Stomach (tissue), 9 donors: ENCODE measurements around the gene PTOV1. TPM values are rescaled to one million over a fixed set of nuclear protein-coding genes. Genes with fewer than 3 reads are reported as not detected.

Experiments
- DNase-seq, 2 donors: peaks; one replicate each; pipeline versions ENCODE4 v3.0.0 to v3.0.0-alpha.2; 2013 to 2019
- H3K27ac ChIP-seq, 5 donors: fragments of 200-600 bp in 4 of 5; sonication (generic) in 4 of 5; one replicate each; pipeline ENCODE4 v1.5.1; 2013 to 2019; ENCODE audit warnings: mild to moderate bottlenecking in 1 of 5, moderate library complexity in 1 of 5
- H3K27me3 ChIP-seq, 3 donors: fragments of 200-600 bp; sonication (generic); one replicate each; pipeline ENCODE4 v1.5.1; 2017 to 2019; ENCODE audit warnings: mixed run types in 1 of 3
- H3K36me3 ChIP-seq, 4 donors: fragments of 200-600 bp; sonication (generic); 1 replicate in 3 of 4; 2 replicates in 1 of 4; pipeline ENCODE4 v1.5.1; 2016 to 2019
- H3K4me1 ChIP-seq, 4 donors: fragments of 200-600 bp; sonication (generic); one replicate each; pipeline ENCODE4 v1.5.1; 2016 to 2019
- H3K4me3 ChIP-seq, 4 donors: fragments of 200-600 bp; sonication (generic) in 3 of 4; one replicate each; pipeline ENCODE4 v1.5.1; 2016 to 2019; ENCODE audit warnings: mild to moderate bottlenecking in 1 of 4
- H3K9me3 ChIP-seq, 4 donors: fragments of 200-600 bp; sonication (generic); one replicate each; pipeline ENCODE4 v1.5.1; 2016 to 2019
- EP300 ChIP-seq: sonication (generic); formaldehyde crosslinking; IDR thresholded peaks from one replicate; pipeline ENCODE4 v1.6.1; 2017; ENCODE audit warnings: antibody characterized with exemption
- POLR2A ChIP-seq, 4 donors: fragments of 450-650 bp; IDR thresholded peaks; one replicate each; pipeline ENCODE4 v1.6.1; 2016; ENCODE audit warnings: antibody characterized with exemption in 4 of 4, control low read depth in 2 of 4, mild to moderate bottlenecking in 1 of 4, moderate library complexity in 1 of 4
- POLR2AphosphoS5 ChIP-seq, 3 donors: sonication (generic); formaldehyde crosslinking; IDR thresholded peaks; one replicate each; pipeline ENCODE4 v1.6.1; 2016; ENCODE audit warnings: antibody characterized with exemption in 3 of 3
- WGBS, 5 donors: extraction: QIAGEN DNeasy Blood & Tissue Kit in 3 of 5; methylation state at CpG; one replicate each; pipeline versions ENCODE4 v1.1.5 to v1.1.7; 2013 to 2018; 5-methylcytosine and 5-hydroxymethylcytosine counted together
- intact Hi-C: fragments of 100-400 bp; cut with DNase I; formaldehyde crosslinking; loops from one replicate; pipeline ENCODE4 v1.15.1; 2023; ENCODE audit warnings: low total_unique reads
- polyA plus RNA-seq, 3 donors: library from polyadenylated mRNA; stranded (reverse); fragments of 200-250 nt; gene quantifications; one replicate each; pipeline ENCODE4 v1.2.3, GENCODE V29; 2013
- total RNA-seq, 5 donors: library from RNA; depleted of rRNA; stranded (reverse); fragments of >200 nt; gene quantifications; one replicate each; pipeline versions ENCODE4 v1.1.0 to v1.2.3, GENCODE V29; 2014 to 2016
- TF ChIP-seq, protein P1 (sequence below), 7 experiments: fragments of 450-650 bp in 4 of 7; fragments of 200-600 bp in 3 of 7; sonication (generic) in 3 of 7; IDR thresholded peaks; one replicate each; pipeline ENCODE4 v1.5.1; 2016 to 2019; ENCODE audit warnings: antibody characterized with exemption in 7 of 7, control low read depth in 2 of 7, mild to moderate bottlenecking in 1 of 7
- donor health status: healthy with polysubstance abuse.
- donor health status: Bipolar disorder and iron deficiency.
- donor health status: healthy.

PTOV1 gene
- total and polyA plus RNA-seq, 8 donors: 45.0 to 186 (median 118) TPM

DNA sequence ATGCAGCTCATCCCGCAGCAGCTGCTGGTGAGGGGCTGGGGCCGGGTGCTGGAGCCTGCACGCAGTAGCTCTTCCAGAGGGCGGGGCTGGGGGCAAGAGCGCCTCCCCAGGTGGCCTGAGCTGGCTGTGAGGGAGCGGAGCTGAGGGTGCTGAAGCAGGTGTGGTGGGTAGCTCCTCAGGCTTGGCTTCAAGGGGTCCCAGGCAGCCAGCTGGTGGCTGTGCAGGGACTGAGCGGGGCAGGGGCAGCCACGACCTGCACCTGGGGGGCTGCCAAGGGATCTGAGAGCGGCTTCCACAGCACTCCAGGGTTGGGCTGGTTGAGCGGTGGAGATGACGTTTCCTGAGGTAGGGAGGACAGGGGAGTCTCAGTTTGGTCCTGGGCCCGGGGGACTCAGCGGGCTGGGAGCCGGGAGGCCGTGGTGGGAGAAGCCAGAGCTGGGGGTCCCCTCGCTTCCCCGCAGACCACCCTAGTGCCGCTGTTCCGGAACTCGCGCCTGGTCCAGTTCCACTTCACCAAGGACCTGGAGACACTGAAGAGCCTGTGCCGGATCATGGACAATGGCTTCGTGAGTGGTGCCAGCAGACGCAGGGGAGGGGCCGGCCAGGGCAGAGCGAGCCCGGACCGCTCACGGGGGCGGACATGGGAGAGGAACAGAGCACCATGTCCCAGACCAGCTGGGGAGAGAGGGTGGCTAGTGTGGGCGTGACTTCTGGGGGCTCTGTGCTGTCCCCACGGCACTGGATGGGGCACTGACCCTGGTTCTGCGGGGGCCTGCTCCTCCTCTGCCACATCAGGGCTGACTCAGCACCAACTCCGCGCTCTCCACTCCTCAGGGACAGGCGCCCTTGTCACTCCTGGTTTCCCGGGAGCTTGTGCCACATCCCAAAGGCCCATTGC, 7.4 kb downstream of the PTOV1 start:
- WGBS, 5 donors: 86 to 89% (median 88%) methylated on average over 27 to 37 of the region's 37 CpGs
- Histone ChIP-seq H3K9me3 (no peaks in the 10 kb centered on the region), H3K4me3 (no peak overlapping the region), H3K4me1 (peaks cover 16 to 49% (median 38%) of the 10 kb centered on the region in 4 donors), H3K36me3 (peaks cover 77 to 94% (median 92%) of the 10 kb centered on the region in 4 donors), H3K27me3 (no peaks in the 10 kb centered on the region), H3K27ac (peak overlapping the region in 2 of 5 donors; percentile 15 to 22)
- no peak for DNase-seq
- TF ChIP-seq POLR2AphosphoS5 (IDR thresholded peaks at IDR 0.05): no peak
- TF ChIP-seq POLR2A (IDR thresholded peaks at IDR 0.05): no peak
- TF ChIP-seq, protein P1, sequence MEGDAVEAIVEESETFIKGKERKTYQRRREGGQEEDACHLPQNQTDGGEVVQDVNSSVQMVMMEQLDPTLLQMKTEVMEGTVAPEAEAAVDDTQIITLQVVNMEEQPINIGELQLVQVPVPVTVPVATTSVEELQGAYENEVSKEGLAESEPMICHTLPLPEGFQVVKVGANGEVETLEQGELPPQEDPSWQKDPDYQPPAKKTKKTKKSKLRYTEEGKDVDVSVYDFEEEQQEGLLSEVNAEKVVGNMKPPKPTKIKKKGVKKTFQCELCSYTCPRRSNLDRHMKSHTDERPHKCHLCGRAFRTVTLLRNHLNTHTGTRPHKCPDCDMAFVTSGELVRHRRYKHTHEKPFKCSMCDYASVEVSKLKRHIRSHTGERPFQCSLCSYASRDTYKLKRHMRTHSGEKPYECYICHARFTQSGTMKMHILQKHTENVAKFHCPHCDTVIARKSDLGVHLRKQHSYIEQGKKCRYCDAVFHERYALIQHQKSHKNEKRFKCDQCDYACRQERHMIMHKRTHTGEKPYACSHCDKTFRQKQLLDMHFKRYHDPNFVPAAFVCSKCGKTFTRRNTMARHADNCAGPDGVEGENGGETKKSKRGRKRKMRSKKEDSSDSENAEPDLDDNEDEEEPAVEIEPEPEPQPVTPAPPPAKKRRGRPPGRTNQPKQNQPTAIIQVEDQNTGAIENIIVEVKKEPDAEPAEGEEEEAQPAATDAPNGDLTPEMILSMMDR (IDR thresholded peaks at IDR 0.05): no peak
- no peak for TF ChIP-seq EP300
- intact Hi-C loops: no loop called here

DNA sequence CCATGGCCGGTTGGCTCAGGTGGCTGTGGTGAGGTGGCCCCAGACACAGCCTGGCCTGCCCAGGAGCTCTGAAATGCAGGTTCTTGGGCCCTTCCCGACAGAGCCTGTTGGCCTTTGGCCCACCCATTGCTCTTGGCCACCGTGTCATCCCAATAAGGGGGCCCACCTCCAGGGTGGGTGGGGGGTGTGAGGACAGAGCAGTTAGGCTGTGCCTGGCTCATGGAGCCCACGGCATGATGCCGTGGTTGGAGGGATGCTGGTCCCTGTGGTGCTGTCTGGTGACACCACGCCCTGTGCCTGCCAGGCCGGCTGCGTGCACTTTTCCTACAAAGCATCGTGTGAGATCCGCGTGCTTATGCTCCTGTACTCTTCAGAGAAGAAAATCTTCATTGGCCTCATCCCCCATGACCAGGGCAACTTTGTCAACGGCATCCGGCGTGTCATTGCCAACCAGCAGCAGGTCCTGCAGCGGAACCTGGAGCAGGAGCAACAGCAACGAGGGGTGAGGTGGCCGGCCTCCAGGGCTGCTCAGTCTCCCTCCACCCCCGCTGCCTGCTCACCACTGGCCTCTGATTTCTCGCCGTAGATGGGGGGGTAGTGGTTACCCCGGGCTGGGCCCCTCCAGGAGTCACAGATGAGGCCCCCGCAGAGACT, 8.8 kb downstream of the PTOV1 start:
- no peaks in the 10 kb centered on the region for H3K9me3 ChIP-seq
- peaks cover 85 to 100% (median 99%) of the 10 kb centered on the region in 4 donors for H3K36me3 ChIP-seq
- no peak overlapping the region for H3K4me3 ChIP-seq
- intact Hi-C loops: no loop called here
- no peak for DNase-seq
- H3K27me3 ChIP-seq: no peaks in the 10 kb centered on the region
- H3K27ac ChIP-seq: peak overlapping the region in 3 of 5 donors; percentile 75 to 78 (median 75)
- peaks cover 19 to 39% (median 30%) of the 10 kb centered on the region in 4 donors for H3K4me1 ChIP-seq
- TF ChIP-seq EP300 (no peak), POLR2A (IDR thresholded peaks at IDR 0.05) (no peak), POLR2AphosphoS5 (IDR thresholded peaks at IDR 0.05) (no peak)
- TF ChIP-seq, protein P1 (IDR thresholded peaks at IDR 0.05): no peak
- 81 to 84% (median 82%) methylated on average over 16 to 22 of the region's 22 CpGs for WGBS, 5 donors

- H3K9me3 ChIP-seq: no peaks in the 10 kb centered on the region
- peaks cover 79 to 96% (median 93%) of the 10 kb centered on the region in 4 donors for H3K36me3 ChIP-seq
- WGBS, 5 donors: 62 to 77% (median 64%) methylated on average over 10 to 17 of the region's 17 CpGs
- intact Hi-C loops: no loop called here
- DNase-seq: peak in 1 of 2 donors; percentile 25
- H3K27ac ChIP-seq: peak overlapping the region; percentile 53 to 78 (median 75)
- no peak for TF ChIP-seq EP300
- TF ChIP-seq, protein P1 (IDR thresholded peaks at IDR 0.05): no peak
- TF ChIP-seq POLR2A (IDR thresholded peaks at IDR 0.05): no peak
- no peak for TF ChIP-seq POLR2AphosphoS5 (IDR thresholded peaks at IDR 0.05)
- no peaks in the 10 kb centered on the region for H3K27me3 ChIP-seq
- H3K4me1 ChIP-seq: peaks cover 26 to 40% (median 33%) of the 10 kb centered on the region in 4 donors
- peak overlapping the region in 1 of 4 donors; percentile 28 for H3K4me3 ChIP-seq
These were observed 9.6 kb downstream of the PTOV1 start for GRCh38 chr19:49860336-49861102.

- intact Hi-C loops: no loop called here
- peak; percentile 78 to 87 for DNase-seq
- peaks cover 73 to 90% (median 88%) of the 10 kb centered on the region in 4 donors for H3K36me3 ChIP-seq
- H3K27me3 ChIP-seq: no peaks in the 10 kb centered on the region
- H3K4me1 ChIP-seq: peaks cover 32 to 46% (median 39%) of the 10 kb centered on the region in 4 donors
- H3K27ac ChIP-seq: peak overlapping the region; percentile 53 to 78 (median 75)
- H3K9me3 ChIP-seq: no peaks in the 10 kb centered on the region
- no peak for TF ChIP-seq EP300
- TF ChIP-seq POLR2A (IDR thresholded peaks at IDR 0.05): no peak
- TF ChIP-seq POLR2AphosphoS5 (IDR thresholded peaks at IDR 0.05): peak in 1 of 3 donors; percentile 6
- TF ChIP-seq, protein P1 (IDR thresholded peaks at IDR 0.05): no peak
- WGBS, 5 donors: 14 to 31% (median 20%) methylated on average over 5 to 13 of the region's 13 CpGs
- peak overlapping the region in 1 of 4 donors; percentile 28 for H3K4me3 ChIP-seq
These were observed 10.1 kb downstream of the PTOV1 start for GRCh38 chr19:49861107-49861506.
